ENCODE measurements around the gene MSANTD7.

Gene MSANTD7

GRCh38 chr10:14884082-14884481 lies 46.0 kb downstream of the MSANTD7 start:
- FAIRE-seq = no peak

All from islet of Langerhans (tissue), 1 donor.